A673 (cell line): ENCODE results near the gene JAK3.

ENCODE experiments used
- CTCF ChIP-seq: fragments of 300-800, 200-600 bp; sonication (generic); conservative IDR thresholded peaks from 2 replicates; pipeline ENCODE4 v1.5.1; 2017; ENCODE audit warnings: low read depth, mild to moderate bottlenecking, antibody characterized with exemption, low read length, moderate library complexity, mixed read lengths
- EZH2 ChIP-seq: fragments of 200-600 bp; sonication (generic); IDR thresholded peaks from 2 replicates; pipeline ENCODE4 v1.6.1; 2017; ENCODE audit warnings: borderline replicate concordance, low read depth, mild to moderate bottlenecking, mixed read lengths, antibody characterized with exemption, low read length; ENCODE audit not compliant: poor library complexity, severe bottlenecking

GRCh38 chr19:17866964-17867486 is 19.2 kb upstream of the JAK3 start:
- TF ChIP-seq CTCF (no peak), EZH2 (no peak)
